HEK293 (cell line): Measurements from ENCODE around the gene SKOR1.

Experiments used
- HOXC10 ChIP-seq: sonication (generic); formaldehyde crosslinking; IDR thresholded peaks from 2 replicates; pipeline ENCODE4 v1.8.1; 2023; ENCODE audit warnings: mild to moderate bottlenecking, missing genetic modification reagents
- REPIN1 ChIP-seq: fragments of 450-650 bp; formaldehyde crosslinking; IDR thresholded peaks from 2 replicates; pipeline ENCODE4 v1.5.1; 2017; ENCODE audit warnings: missing biosample characterization, missing genetic modification characterization, low read depth
- TCF7L2 ChIP-seq: IDR thresholded peaks from 2 replicates; pipeline ENCODE4 v1.6.1; 2011; ENCODE audit warnings: low read depth, mild to moderate bottlenecking, inconsistent platforms, low read length, moderate library complexity, borderline replicate concordance
- ZNF10 ChIP-seq: fragments of 450-650 bp; formaldehyde crosslinking; IDR thresholded peaks from 2 replicates; pipeline ENCODE4 v1.5.1; 2017; ENCODE audit warnings: missing biosample characterization, missing genetic modification characterization
- ZNF169 ChIP-seq: fragments of 450-650 bp; formaldehyde crosslinking; IDR thresholded peaks from 2 replicates; pipeline ENCODE4 v1.5.1; 2016; ENCODE audit warnings: missing biosample characterization, missing genetic modification characterization
- ZNF266 ChIP-seq: fragments of 450-650 bp; formaldehyde crosslinking; IDR thresholded peaks from 2 replicates; pipeline ENCODE4 v1.5.1; 2016; ENCODE audit warnings: missing biosample characterization, missing genetic modification characterization, low read depth
- ZNF324 ChIP-seq: fragments of 450-650 bp; formaldehyde crosslinking; IDR thresholded peaks from 2 replicates; pipeline ENCODE4 v1.5.1; 2016; ENCODE audit warnings: missing biosample characterization, missing genetic modification characterization
- TF ChIP-seq, protein P1 (sequence below): fragments of 450-650 bp; formaldehyde crosslinking; IDR thresholded peaks from 2 replicates; pipeline ENCODE4 v1.5.1; 2016; ENCODE audit warnings: missing biosample characterization, missing genetic modification characterization
- TF ChIP-seq, protein P2 (sequence below): fragments of 450-650 bp; formaldehyde crosslinking; IDR thresholded peaks from 2 replicates; pipeline ENCODE4 v1.5.1; 2016; ENCODE audit warnings: missing biosample characterization, missing genetic modification characterization, low read depth
- TF ChIP-seq, protein P3 (sequence below): fragments of 450-650 bp; formaldehyde crosslinking; IDR thresholded peaks from 2 replicates; pipeline ENCODE4 v1.5.1; 2016; ENCODE audit warnings: missing biosample characterization, missing genetic modification characterization, borderline replicate concordance
- TF ChIP-seq, protein P4 (sequence below): fragments of 450-650 bp; formaldehyde crosslinking; optimal IDR thresholded peaks from 2 replicates; pipeline ENCODE3; 2016; ENCODE audit warnings: missing biosample characterization, mild to moderate bottlenecking, missing genetic modification characterization
- TF ChIP-seq, protein P5 (sequence below): fragments of 450-650 bp; formaldehyde crosslinking; IDR thresholded peaks from 2 replicates; pipeline ENCODE4 v1.5.1; 2017; ENCODE audit warnings: missing biosample characterization, mild to moderate bottlenecking, missing genetic modification characterization, moderate library complexity

DNA sequence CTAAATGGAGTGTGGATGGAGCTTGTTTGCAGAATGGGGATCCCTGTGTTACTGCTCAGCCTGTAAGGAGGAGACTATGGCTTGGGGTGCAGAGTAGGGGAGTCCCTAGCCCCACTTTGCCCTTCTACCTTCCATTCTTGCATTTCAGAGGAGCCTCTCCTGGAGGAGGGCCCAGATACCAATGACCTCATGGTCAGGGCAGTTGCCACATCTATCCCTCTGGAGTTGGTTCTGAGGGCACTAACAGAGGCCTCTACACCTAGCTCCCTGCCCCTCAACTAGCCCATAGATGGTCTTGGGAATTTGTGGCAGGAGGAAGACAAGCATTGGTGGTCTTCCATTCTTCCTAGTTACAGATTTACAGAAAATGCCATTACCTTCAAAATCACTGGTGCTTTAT lies 6.1 kb downstream of the SKOR1 start:
- TF ChIP-seq, protein P1, sequence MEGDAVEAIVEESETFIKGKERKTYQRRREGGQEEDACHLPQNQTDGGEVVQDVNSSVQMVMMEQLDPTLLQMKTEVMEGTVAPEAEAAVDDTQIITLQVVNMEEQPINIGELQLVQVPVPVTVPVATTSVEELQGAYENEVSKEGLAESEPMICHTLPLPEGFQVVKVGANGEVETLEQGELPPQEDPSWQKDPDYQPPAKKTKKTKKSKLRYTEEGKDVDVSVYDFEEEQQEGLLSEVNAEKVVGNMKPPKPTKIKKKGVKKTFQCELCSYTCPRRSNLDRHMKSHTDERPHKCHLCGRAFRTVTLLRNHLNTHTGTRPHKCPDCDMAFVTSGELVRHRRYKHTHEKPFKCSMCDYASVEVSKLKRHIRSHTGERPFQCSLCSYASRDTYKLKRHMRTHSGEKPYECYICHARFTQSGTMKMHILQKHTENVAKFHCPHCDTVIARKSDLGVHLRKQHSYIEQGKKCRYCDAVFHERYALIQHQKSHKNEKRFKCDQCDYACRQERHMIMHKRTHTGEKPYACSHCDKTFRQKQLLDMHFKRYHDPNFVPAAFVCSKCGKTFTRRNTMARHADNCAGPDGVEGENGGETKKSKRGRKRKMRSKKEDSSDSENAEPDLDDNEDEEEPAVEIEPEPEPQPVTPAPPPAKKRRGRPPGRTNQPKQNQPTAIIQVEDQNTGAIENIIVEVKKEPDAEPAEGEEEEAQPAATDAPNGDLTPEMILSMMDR (tag by site-specific recombination): no peak
- TF ChIP-seq ZNF324 (tag by site-specific recombination): no peak
- TF ChIP-seq TCF7L2: no peak
- TF ChIP-seq, protein P2, sequence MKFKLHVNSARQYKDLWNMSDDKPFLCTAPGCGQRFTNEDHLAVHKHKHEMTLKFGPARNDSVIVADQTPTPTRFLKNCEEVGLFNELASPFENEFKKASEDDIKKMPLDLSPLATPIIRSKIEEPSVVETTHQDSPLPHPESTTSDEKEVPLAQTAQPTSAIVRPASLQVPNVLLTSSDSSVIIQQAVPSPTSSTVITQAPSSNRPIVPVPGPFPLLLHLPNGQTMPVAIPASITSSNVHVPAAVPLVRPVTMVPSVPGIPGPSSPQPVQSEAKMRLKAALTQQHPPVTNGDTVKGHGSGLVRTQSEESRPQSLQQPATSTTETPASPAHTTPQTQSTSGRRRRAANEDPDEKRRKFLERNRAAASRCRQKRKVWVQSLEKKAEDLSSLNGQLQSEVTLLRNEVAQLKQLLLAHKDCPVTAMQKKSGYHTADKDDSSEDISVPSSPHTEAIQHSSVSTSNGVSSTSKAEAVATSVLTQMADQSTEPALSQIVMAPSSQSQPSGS (tag by site-specific recombination): 0 out of 2 replicates have a peak, but pooled peaks have one; percentile 17
- no peak for TF ChIP-seq ZNF169 (tag by site-specific recombination)
- no peak for TF ChIP-seq HOXC10 (CRISPR knock-in tag)
- TF ChIP-seq, protein P3, sequence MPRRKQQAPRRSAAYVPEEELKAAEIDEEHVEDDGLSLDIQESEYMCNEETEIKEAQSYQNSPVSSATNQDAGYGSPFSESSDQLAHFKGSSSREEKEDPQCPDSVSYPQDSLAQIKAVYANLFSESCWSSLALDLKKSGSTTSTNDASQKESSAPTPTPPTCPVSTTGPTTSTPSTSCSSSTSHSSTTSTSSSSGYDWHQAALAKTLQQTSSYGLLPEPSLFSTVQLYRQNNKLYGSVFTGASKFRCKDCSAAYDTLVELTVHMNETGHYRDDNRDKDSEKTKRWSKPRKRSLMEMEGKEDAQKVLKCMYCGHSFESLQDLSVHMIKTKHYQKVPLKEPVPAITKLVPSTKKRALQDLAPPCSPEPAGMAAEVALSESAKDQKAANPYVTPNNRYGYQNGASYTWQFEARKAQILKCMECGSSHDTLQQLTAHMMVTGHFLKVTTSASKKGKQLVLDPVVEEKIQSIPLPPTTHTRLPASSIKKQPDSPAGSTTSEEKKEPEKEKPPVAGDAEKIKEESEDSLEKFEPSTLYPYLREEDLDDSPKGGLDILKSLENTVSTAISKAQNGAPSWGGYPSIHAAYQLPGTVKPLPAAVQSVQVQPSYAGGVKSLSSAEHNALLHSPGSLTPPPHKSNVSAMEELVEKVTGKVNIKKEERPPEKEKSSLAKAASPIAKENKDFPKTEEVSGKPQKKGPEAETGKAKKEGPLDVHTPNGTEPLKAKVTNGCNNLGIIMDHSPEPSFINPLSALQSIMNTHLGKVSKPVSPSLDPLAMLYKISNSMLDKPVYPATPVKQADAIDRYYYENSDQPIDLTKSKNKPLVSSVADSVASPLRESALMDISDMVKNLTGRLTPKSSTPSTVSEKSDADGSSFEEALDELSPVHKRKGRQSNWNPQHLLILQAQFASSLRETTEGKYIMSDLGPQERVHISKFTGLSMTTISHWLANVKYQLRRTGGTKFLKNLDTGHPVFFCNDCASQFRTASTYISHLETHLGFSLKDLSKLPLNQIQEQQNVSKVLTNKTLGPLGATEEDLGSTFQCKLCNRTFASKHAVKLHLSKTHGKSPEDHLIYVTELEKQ: no peak
- TF ChIP-seq ZNF266 (tag by site-specific recombination): no peak
- no peak for TF ChIP-seq REPIN1
- TF ChIP-seq ZNF10 (tag by site-specific recombination): no peak
- TF ChIP-seq, protein P4, sequence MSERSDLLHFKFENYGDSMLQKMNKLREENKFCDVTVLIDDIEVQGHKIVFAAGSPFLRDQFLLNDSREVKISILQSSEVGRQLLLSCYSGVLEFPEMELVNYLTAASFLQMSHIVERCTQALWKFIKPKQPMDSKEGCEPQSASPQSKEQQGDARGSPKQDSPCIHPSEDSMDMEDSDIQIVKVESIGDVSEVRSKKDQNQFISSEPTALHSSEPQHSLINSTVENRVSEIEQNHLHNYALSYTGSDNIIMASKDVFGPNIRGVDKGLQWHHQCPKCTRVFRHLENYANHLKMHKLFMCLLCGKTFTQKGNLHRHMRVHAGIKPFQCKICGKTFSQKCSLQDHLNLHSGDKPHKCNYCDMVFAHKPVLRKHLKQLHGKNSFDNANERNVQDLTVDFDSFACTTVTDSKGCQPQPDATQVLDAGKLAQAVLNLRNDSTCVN (tag by site-specific recombination): no peak
- TF ChIP-seq, protein P5, sequence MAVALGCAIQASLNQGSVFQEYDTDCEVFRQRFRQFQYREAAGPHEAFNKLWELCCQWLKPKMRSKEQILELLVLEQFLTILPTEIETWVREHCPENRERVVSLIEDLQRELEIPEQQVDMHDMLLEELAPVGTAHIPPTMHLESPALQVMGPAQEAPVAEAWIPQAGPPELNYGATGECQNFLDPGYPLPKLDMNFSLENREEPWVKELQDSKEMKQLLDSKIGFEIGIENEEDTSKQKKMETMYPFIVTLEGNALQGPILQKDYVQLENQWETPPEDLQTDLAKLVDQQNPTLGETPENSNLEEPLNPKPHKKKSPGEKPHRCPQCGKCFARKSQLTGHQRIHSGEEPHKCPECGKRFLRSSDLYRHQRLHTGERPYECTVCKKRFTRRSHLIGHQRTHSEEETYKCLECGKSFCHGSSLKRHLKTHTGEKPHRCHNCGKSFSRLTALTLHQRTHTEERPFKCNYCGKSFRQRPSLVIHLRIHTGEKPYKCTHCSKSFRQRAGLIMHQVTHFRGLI (tag by site-specific recombination): no peak
